IPS-NIHi7 (cell line): ENCODE data around the gene RHEBL1.
A peak's percentile ranks its signal among the peaks of the same experiment; 100 is the strongest.

ENCODE experiments used
- DNase-seq: peaks from one replicate; pipeline ENCODE4 v3.0.0; 2012; ENCODE audit warnings: mixed read lengths; ENCODE audit errors: extremely low spot score

RHEBL1 gene

GRCh38 chr12:49019443-49020324 lies 50.1 kb downstream of the RHEBL1 start:
- DNase-seq: peak; percentile 71

- DNase-seq: no peak
Measured at GRCh38 chr12:49019120-49019430, 50.7 kb downstream of the RHEBL1 start.

- DNase-seq: peak; percentile 99
Measured at GRCh38 chr12:49018261-49019119, 51.3 kb downstream of the RHEBL1 start, which contains the start of gene PRKAG1. PRKAG1 (minus strand) TSS chr12:49018776; CDS start chr12:49018740, 36 bp downstream.

- DNase-seq: no peak
Measured at GRCh38 chr12:49017891-49018260, 51.9 kb downstream of the RHEBL1 start.

- DNase-seq: no peak
Measured at GRCh38 chr12:49015196-49015595, 54.6 kb downstream of the RHEBL1 start.
